Neural crest cell (in vitro differentiated cells): ENCODE results near the gene PDGFA. TPM values are rescaled to one million over a fixed set of nuclear protein-coding genes. Genes with fewer than 3 reads are reported as not detected.

Source experiments
- DNase-seq: peaks from one replicate; pipeline ENCODE4 v3.0.0; 2021; ENCODE audit warnings: low read depth, mixed read lengths, low spot score
- H3K27ac Mint-ChIP-seq: one replicate; pipeline ENCODE4 v1.8.0; 2021; ENCODE audit warnings: mild to moderate bottlenecking, mixed read lengths; ENCODE audit not compliant: unreplicated experiment
- H3K27me3 Mint-ChIP-seq: 2 replicates; pipeline ENCODE4 v1.8.0; 2021; ENCODE audit warnings: low read depth, mild to moderate bottlenecking, mixed read lengths
- H3K36me3 Mint-ChIP-seq: 2 replicates; pipeline ENCODE4 v1.8.0; 2021; ENCODE audit warnings: low read depth, mild to moderate bottlenecking, mixed read lengths
- H3K4me1 Mint-ChIP-seq: 2 replicates; pipeline ENCODE4 v1.8.0; 2021; ENCODE audit warnings: mixed read lengths
- H3K4me3 Mint-ChIP-seq: one replicate; pipeline ENCODE4 v1.8.0; 2021; ENCODE audit warnings: mild to moderate bottlenecking, mixed read lengths
- H3K9me3 Mint-ChIP-seq: 2 replicates; pipeline ENCODE4 v1.8.0; 2021; ENCODE audit warnings: mixed read lengths
- CTCF ChIP-seq: fragments of 200-600 bp; sonication (generic); conservative IDR thresholded peaks from 2 replicates; pipeline ENCODE4 v1.5.0; 2021; ENCODE audit warnings: antibody characterized with exemption, mild to moderate bottlenecking
- total RNA-seq: library from RNA; stranded (reverse); gene quantifications from 2 replicates; pipeline ENCODE4 v1.2.1, GENCODE V29; 2021

Gene PDGFA
- total RNA-seq, 1 donor from 2014 or later, result 0.82 TPM

GRCh38 chr7:484356-485101 is 35.1 kb downstream of the PDGFA start:
- DNase-seq, result no peak

GRCh38 chr7:483656-484355 is 35.8 kb downstream of the PDGFA start:
- peaks cover 12% of the 10 kb centered on the region for H3K9me3 Mint-ChIP-seq
- peaks cover 13% of the 10 kb centered on the region for H3K27me3 Mint-ChIP-seq
- H3K4me3 Mint-ChIP-seq, result no peak overlapping the region
- no peaks in the 10 kb centered on the region for H3K36me3 Mint-ChIP-seq
- no peak overlapping the region for H3K27ac Mint-ChIP-seq
- H3K4me1 Mint-ChIP-seq, result peaks cover 19% of the 10 kb centered on the region
- no peak for TF ChIP-seq CTCF
- DNase-seq, result no peak

More at GRCh38 chr7:484356-485101, 35.1 kb downstream of the PDGFA start:
- Mint-ChIP-seq H3K4me1 (peaks cover 23% of the 10 kb centered on the region), H3K27ac (no peak overlapping the region), H3K4me3 (no peak overlapping the region), H3K36me3 (no peaks in the 10 kb centered on the region), H3K9me3 (peaks cover 16% of the 10 kb centered on the region), H3K27me3 (peaks cover 9% of the 10 kb centered on the region)
- TF ChIP-seq CTCF, result no peak

GRCh38 chr7:482521-483083 is 37.0 kb downstream of the PDGFA start:
- TF ChIP-seq CTCF, result no peak
- Mint-ChIP-seq H3K9me3 (peaks cover 12% of the 10 kb centered on the region), H3K4me1 (peaks cover 19% of the 10 kb centered on the region), H3K27me3 (peaks cover 13% of the 10 kb centered on the region), H3K4me3 (no peak overlapping the region), H3K36me3 (no peaks in the 10 kb centered on the region), H3K27ac (no peak overlapping the region)
- DNase-seq, result no peak

GRCh38 chr7:481219-481930 is 38.3 kb downstream of the PDGFA start:
- Mint-ChIP-seq H3K4me3 (no peak overlapping the region), H3K36me3 (no peaks in the 10 kb centered on the region), H3K4me1 (peaks cover 19% of the 10 kb centered on the region), H3K9me3 (peaks cover 12% of the 10 kb centered on the region), H3K27me3 (peaks cover 10% of the 10 kb centered on the region), H3K27ac (no peak overlapping the region)
- TF ChIP-seq CTCF, result no peak
- no peak for DNase-seq

- Mint-ChIP-seq H3K27me3 (peaks cover 8% of the 10 kb centered on the region), H3K4me3 (no peak overlapping the region), H3K27ac (no peak overlapping the region), H3K36me3 (no peaks in the 10 kb centered on the region), H3K9me3 (peaks cover 12% of the 10 kb centered on the region), H3K4me1 (peaks cover 19% of the 10 kb centered on the region)
- DNase-seq, result no peak
- TF ChIP-seq CTCF, result no peak
These were observed 39.0 kb downstream of the PDGFA start for GRCh38 chr7:480531-481218.
